AG09319 (cell line): ENCODE data around the gene JAM2.
"Not testable (repeated sequence)": the region's sequence is repeated elsewhere in the genome, so short reads cannot be mapped to it uniquely, and the experiment has no call there.

Experiments
- DNase-seq: peaks from one replicate; pipeline ENCODE4 v3.0.0-alpha.2; 2010; ENCODE audit warnings: low read depth; ENCODE audit errors: extremely low read depth
- CTCF ChIP-seq: IDR thresholded peaks from 2 replicates; pipeline ENCODE4 v1.5.1; 2011; ENCODE audit warnings: low read depth, mild to moderate bottlenecking, inconsistent platforms, low read length, moderate library complexity

Gene JAM2

DNA sequence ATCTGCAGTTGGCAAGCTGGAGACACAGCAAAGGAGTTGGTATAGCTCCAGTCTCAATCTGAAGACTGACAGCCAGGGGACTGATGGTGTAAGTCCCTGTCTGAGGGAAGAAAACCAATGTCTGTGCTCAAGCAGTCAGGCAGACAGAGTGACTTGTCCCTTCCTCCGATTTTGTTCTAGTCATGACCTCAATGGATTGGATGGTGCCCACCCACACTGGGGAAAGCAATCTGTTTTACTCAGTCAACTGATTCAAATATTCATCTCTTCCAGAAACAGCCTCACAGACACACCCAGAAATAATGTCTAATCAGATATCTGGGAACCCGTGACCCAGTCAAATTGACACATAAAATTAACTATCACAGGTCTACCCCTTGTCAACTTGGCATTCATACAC lies 19.9 kb upstream of the JAM2 start:
- TF ChIP-seq CTCF = no peak
- no peak for DNase-seq

GRCh38 chr21:25624511-25624910 lies 14.5 kb upstream of the JAM2 start:
- no peak for DNase-seq
- TF ChIP-seq CTCF = no peak

DNA sequence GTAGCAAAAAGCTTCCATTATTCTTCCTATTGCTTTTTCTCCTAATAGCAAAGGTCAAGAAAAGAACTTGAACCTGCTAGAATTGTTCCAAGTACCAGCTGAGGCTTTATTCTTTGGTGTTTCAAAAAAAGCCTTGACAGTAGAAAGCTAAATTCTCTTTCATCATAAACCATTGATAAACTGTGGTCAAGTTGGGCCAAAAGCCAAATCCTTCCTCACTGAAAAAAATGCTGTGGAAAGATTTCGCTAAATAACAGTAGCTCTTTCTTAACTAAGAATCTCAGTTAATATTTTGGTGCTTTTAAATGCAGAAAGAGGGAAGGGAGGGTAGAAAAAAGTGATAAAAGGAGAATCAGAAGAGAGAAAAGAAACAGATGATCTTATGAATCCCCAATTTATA lies 14.0 kb upstream of the JAM2 start:
- DNase-seq = no peak
- no peak for TF ChIP-seq CTCF

DNA sequence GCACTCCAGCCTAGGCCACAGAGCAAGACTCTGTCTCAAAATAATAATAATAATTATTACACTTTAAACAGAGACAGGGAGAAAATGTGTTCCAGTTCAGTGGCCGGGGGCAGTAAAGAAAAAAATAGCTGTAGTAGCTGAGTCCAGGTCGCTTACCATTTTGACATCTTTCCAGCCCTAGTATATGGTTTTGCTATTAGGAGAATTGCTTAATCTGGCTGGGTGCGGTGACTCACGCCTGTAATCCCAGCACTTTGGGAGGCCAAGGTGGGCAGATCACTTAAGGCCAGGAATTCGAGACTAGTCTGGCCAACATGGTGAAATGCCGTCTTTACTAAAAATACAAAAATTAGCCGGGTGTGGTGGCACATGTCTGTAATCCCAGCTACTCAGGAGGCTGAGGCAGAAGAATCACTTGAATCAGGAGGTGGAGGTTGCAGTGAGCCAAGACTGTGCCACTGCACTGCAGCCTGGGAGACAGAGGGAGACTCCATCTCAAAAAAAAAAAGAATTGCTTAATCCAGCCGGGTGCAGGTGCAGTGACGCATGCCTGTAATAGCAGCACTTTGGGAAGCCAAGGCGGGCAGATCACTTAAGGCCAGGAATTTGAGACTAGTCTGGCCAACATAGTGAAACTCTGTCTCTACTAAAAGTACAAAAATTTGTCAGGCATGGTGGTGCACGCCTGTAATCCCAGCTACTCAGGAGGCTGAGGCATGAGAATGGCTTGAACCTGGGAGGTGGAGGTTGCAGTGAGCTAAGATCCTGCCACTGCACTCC lies 13.1 kb upstream of the JAM2 start:
- DNase-seq = not testable (repeated sequence)

GRCh38 chr21:25626757-25627156 lies 12.3 kb upstream of the JAM2 start:
- TF ChIP-seq CTCF = no peak
- no peak for DNase-seq

DNA sequence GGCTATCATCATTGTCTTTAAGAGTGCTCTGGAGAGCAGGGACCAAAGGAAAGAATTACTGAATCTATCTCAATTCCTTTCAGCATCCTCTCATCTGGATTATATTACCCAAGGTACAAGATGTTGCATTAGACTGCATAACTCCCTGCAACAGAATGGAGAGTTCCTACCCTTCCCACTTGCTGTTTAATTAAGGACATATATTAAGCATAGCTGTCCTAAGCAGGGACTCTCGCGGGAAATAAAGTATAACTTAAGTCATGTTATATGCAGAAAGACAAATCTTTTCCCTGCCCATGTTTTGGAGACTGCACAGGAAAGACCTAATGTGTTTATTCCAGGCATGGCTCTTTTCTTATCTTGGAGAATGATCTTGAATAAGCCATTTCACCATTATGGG lies 6.8 kb upstream of the JAM2 start:
- no peak for DNase-seq

DNA sequence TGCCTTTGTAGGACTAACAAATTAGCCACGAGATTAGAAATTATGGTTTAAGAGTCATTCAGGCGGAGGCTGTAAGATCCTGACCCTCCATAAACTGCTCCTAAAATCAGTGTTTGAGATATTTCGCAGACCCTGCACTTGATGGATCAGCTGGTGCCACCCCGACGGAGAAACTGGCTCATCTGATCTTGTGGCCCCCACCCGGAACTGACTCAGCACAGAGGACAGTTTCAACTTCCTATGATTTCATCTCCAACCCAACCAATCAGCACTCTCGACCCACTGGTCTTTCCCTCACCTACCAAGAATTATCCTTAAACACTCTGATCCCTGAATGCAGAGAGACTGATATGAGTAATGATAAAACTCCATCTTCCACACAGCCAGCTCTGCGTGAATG lies 3.7 kb upstream of the JAM2 start:
- DNase-seq = no peak

More for the DNA sequence above, 6.8 kb upstream of the JAM2 start:
- TF ChIP-seq CTCF = no peak

More for the DNA sequence above, 3.7 kb upstream of the JAM2 start:
- no peak for TF ChIP-seq CTCF
